Measurements from ENCODE around the gene ANO6. TPM values are rescaled to one million over a fixed set of nuclear protein-coding genes. Genes with fewer than 3 reads are reported as not detected.

The ANO6 gene
- total RNA-seq, 1 donor from 2014 or later = 49.0 TPM

DNA sequence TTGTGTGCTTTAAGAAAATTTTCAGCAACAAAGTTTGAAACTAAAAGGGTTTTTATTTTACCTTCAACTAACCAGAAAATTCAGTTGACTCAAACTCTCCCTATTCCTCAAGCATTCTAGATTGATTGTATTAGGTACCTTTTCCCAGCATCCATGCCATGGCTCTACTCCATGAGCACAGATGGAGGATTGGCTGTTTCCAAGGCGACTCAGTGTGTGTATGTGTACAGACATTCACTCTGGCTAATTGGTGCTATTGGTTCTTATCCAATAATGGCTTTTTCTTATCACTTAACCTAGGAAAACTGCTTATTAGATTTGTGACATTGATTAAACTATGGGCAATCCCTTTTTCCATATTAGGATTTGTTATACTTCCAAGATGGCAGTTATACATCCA is 202.6 kb downstream of the ANO6 start:
- Histone ChIP-seq H3K4me2 (no peak overlapping the region), H3K9ac (no peak overlapping the region), H3K27ac (no peak overlapping the region), H4K20me1 (ENCODE audit: low read depth) (no peaks in the 10 kb centered on the region), H3K9me3 (ENCODE audit: low read depth) (no peaks in the 10 kb centered on the region), H3K4me1 (no peaks in the 10 kb centered on the region), H3K36me3 (no peaks in the 10 kb centered on the region), H3K79me2 (ENCODE audit: low read depth) (no peaks in the 10 kb centered on the region), H3K4me3 (no peak overlapping the region), H3K27me3 (no peaks in the 10 kb centered on the region), H2AFZ (replicated peaks) (no peak overlapping the region), H3F3A (ENCODE audit: low read depth) (no peaks in the 10 kb centered on the region)
- Mint-ChIP-seq H3K4me3 (no peak overlapping the region), H3K36me3 (peaks cover 22% of the 10 kb centered on the region), H3K9me3 (no peaks in the 10 kb centered on the region), H3K27ac (no peak overlapping the region), H3K27me3 (ENCODE audit: insufficient read depth, low read depth) (no peaks in the 10 kb centered on the region), H3K4me1 (no peaks in the 10 kb centered on the region)
- no peak for DNase-seq (ENCODE audit: low spot score)
- TF ChIP-seq, protein P1, sequence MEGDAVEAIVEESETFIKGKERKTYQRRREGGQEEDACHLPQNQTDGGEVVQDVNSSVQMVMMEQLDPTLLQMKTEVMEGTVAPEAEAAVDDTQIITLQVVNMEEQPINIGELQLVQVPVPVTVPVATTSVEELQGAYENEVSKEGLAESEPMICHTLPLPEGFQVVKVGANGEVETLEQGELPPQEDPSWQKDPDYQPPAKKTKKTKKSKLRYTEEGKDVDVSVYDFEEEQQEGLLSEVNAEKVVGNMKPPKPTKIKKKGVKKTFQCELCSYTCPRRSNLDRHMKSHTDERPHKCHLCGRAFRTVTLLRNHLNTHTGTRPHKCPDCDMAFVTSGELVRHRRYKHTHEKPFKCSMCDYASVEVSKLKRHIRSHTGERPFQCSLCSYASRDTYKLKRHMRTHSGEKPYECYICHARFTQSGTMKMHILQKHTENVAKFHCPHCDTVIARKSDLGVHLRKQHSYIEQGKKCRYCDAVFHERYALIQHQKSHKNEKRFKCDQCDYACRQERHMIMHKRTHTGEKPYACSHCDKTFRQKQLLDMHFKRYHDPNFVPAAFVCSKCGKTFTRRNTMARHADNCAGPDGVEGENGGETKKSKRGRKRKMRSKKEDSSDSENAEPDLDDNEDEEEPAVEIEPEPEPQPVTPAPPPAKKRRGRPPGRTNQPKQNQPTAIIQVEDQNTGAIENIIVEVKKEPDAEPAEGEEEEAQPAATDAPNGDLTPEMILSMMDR (IDR thresholded peaks at IDR 0.05) = no peak
- TF ChIP-seq EZH2phosphoT487 (IDR thresholded peaks at IDR 0.05) = no peak
- no peak for TF ChIP-seq EZH2 (IDR thresholded peaks at IDR 0.05)

DNA sequence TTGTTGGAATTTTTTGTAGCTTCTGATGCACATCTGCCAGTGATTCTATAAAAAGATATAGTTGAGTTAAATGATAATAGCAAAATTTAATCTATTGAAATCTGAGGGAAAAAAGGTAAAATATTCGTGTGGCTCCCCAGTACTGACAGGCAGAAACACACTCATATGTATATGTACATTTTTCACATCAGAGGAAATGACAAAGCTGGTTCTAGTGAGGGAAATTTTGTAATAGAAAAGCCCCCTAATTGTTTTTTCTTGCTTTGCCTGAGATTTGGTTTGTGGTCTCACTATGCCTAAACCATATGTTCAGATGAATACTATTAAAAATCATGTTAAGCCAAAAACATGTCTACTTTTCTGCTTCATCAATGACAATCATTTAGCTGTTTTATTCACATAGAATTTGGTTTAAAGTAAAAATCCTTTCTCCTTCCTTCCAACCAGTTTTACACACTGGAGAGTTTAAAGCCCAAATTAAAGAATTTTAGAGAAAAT is 203.5 kb downstream of the ANO6 start:
- TF ChIP-seq EZH2 (IDR thresholded peaks at IDR 0.05) (no peak), EZH2phosphoT487 (IDR thresholded peaks at IDR 0.05) (no peak)
- no peaks in the 10 kb centered on the region for H3F3A ChIP-seq (ENCODE audit: low read depth)
- Mint-ChIP-seq H3K27me3 (ENCODE audit: insufficient read depth, low read depth) (no peaks in the 10 kb centered on the region), H3K4me3 (no peak overlapping the region), H3K4me1 (no peaks in the 10 kb centered on the region), H3K27ac (no peak overlapping the region), H3K9me3 (no peaks in the 10 kb centered on the region), H3K36me3 (peaks cover 27% of the 10 kb centered on the region)
- no peak overlapping the region for H3K4me3 ChIP-seq
- DNase-seq (ENCODE audit: low spot score) = no peak
- H2AFZ ChIP-seq (replicated peaks) = no peak overlapping the region
- no peak overlapping the region for H3K27ac ChIP-seq
- no peaks in the 10 kb centered on the region for H3K79me2 ChIP-seq (ENCODE audit: low read depth)
- no peaks in the 10 kb centered on the region for H3K9me3 ChIP-seq (ENCODE audit: low read depth)
- H4K20me1 ChIP-seq (ENCODE audit: low read depth) = no peaks in the 10 kb centered on the region
- H3K9ac ChIP-seq = no peak overlapping the region
- no peaks in the 10 kb centered on the region for H3K4me1 ChIP-seq
- no peaks in the 10 kb centered on the region for H3K36me3 ChIP-seq
- H3K27me3 ChIP-seq = no peaks in the 10 kb centered on the region
- no peak overlapping the region for H3K4me2 ChIP-seq

DNA sequence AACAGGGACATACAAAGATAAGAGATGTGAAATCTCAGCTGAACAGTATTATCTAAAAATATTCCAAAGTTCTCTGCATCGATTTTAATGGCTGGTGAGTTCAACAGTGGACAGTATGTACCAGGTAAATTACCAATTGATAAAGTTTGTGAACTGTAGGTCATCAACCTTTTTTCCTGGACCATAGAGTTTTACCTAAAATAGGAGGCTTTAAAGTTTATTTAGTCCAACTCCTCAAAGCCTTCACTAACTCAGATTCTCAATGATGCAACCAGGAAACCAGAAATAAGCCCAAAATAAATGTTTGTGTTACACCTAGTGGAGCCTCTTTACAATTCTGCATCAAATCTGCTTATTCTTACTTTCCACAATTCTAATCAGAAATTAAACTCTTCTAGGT is 205.8 kb downstream of the ANO6 start:
- no peaks in the 10 kb centered on the region for H4K20me1 ChIP-seq (ENCODE audit: low read depth)
- Mint-ChIP-seq H3K4me1 (no peaks in the 10 kb centered on the region), H3K27ac (no peak overlapping the region), H3K4me3 (no peak overlapping the region), H3K36me3 (peaks cover 30% of the 10 kb centered on the region), H3K27me3 (ENCODE audit: insufficient read depth, low read depth) (no peaks in the 10 kb centered on the region), H3K9me3 (no peaks in the 10 kb centered on the region)
- no peak for DNase-seq (ENCODE audit: low spot score)
- no peak overlapping the region for H3K4me2 ChIP-seq
- H3K9ac ChIP-seq = no peak overlapping the region
- no peaks in the 10 kb centered on the region for H3K9me3 ChIP-seq (ENCODE audit: low read depth)
- TF ChIP-seq EZH2phosphoT487 (IDR thresholded peaks at IDR 0.05) (no peak), EZH2 (IDR thresholded peaks at IDR 0.05) (no peak)
- TF ChIP-seq, protein P1 (IDR thresholded peaks at IDR 0.05) = no peak
- H3K27me3 ChIP-seq = no peaks in the 10 kb centered on the region
- no peak overlapping the region for H2AFZ ChIP-seq (replicated peaks)
- peaks cover 3% of the 10 kb centered on the region for H3K36me3 ChIP-seq
- no peaks in the 10 kb centered on the region for H3K4me1 ChIP-seq
- no peaks in the 10 kb centered on the region for H3K79me2 ChIP-seq (ENCODE audit: low read depth)
- no peak overlapping the region for H3K27ac ChIP-seq
- no peaks in the 10 kb centered on the region for H3F3A ChIP-seq (ENCODE audit: low read depth)
- H3K4me3 ChIP-seq = no peak overlapping the region

DNA sequence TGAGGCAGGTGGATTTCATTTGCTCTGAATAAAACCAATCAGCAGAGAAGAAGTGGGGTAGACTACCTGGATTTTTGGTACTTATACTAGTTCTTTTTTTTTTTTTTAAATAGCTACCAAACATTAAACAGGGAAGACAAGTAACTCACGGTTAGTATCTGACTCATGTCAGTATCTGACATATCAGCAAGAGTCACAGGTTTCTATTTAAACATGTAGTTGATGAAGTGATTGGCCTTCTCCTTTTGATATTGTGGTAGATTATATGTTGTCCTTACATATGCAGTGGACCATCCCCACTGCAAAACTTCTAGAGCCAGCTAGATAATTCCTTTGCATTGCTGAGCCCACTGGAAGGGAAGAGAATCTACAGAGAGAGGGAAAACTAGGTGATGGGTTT is 208.0 kb downstream of the ANO6 start:
- no peaks in the 10 kb centered on the region for H3K27me3 ChIP-seq
- no peak overlapping the region for H3K27ac ChIP-seq
- no peaks in the 10 kb centered on the region for H3K4me1 Mint-ChIP-seq
- H3K4me1 ChIP-seq = no peaks in the 10 kb centered on the region
- H3K36me3 ChIP-seq = peaks cover 4% of the 10 kb centered on the region
- TF ChIP-seq, protein P1 (IDR thresholded peaks at IDR 0.05) = no peak
- TF ChIP-seq EZH2 (IDR thresholded peaks at IDR 0.05) (no peak), EZH2phosphoT487 (IDR thresholded peaks at IDR 0.05) (no peak)
- H3K36me3 Mint-ChIP-seq = peaks cover 35% of the 10 kb centered on the region
- no peaks in the 10 kb centered on the region for H3K27me3 Mint-ChIP-seq (ENCODE audit: insufficient read depth, low read depth)
- H4K20me1 ChIP-seq (ENCODE audit: low read depth) = no peaks in the 10 kb centered on the region
- no peak overlapping the region for H3K27ac Mint-ChIP-seq
- no peaks in the 10 kb centered on the region for H3K79me2 ChIP-seq (ENCODE audit: low read depth)
- DNase-seq (ENCODE audit: low spot score) = no peak
- H3K4me2 ChIP-seq = no peak overlapping the region
- no peak overlapping the region for H2AFZ ChIP-seq (replicated peaks)
- H3K9me3 Mint-ChIP-seq = no peaks in the 10 kb centered on the region
- H3F3A ChIP-seq (ENCODE audit: low read depth) = no peaks in the 10 kb centered on the region
- H3K4me3 ChIP-seq = no peak overlapping the region
- H3K4me3 Mint-ChIP-seq = no peak overlapping the region
- H3K9me3 ChIP-seq (ENCODE audit: low read depth) = no peaks in the 10 kb centered on the region
- H3K9ac ChIP-seq = no peak overlapping the region

All from neural progenitor cell (in vitro differentiated cells).